HG02642 (cell line): ENCODE measurements around the gene PRKCE.
"Not testable (repeated sequence)": the region's sequence is repeated elsewhere in the genome, so short reads cannot be mapped to it uniquely, and the experiment has no call there.

Experiments
- ATAC-seq: cut with Tn5 transposase; IDR thresholded peaks from one replicate; pipeline ENCODE4 v1.9.1; 2021; ENCODE audit warnings: mild to moderate bottlenecking; ENCODE audit not compliant: unreplicated experiment, poor library complexity

Gene PRKCE

GRCh38 chr2:45876611-45877010 is 225.1 kb downstream of the PRKCE start:
- ATAC-seq: no peak

- no peak for ATAC-seq
These were observed 227.9 kb downstream of the PRKCE start for GRCh38 chr2:45879406-45879805.

- ATAC-seq: no peak
These were observed 228.5 kb downstream of the PRKCE start for GRCh38 chr2:45879936-45880335.

- ATAC-seq: no peak
These were observed 230.6 kb downstream of the PRKCE start for GRCh38 chr2:45881970-45882581.

GRCh38 chr2:45882707-45883602 is 231.5 kb downstream of the PRKCE start:
- ATAC-seq: no peak

GRCh38 chr2:45883603-45884000 is 232.1 kb downstream of the PRKCE start:
- no peak for ATAC-seq

GRCh38 chr2:45884126-45884525 is 232.7 kb downstream of the PRKCE start:
- no peak for ATAC-seq

- ATAC-seq: no peak
These were observed 233.7 kb downstream of the PRKCE start for GRCh38 chr2:45885171-45885621.

GRCh38 chr2:45886171-45886663 is 234.7 kb downstream of the PRKCE start:
- no peak for ATAC-seq

GRCh38 chr2:45888167-45888566 is 236.7 kb downstream of the PRKCE start:
- ATAC-seq: no peak

GRCh38 chr2:45888641-45889040 is 237.2 kb downstream of the PRKCE start:
- no peak for ATAC-seq

GRCh38 chr2:45889053-45889452 is 237.6 kb downstream of the PRKCE start:
- ATAC-seq: peak; percentile 83

GRCh38 chr2:45889620-45890370 is 238.3 kb downstream of the PRKCE start:
- ATAC-seq: no peak

GRCh38 chr2:45890371-45890646 is 238.8 kb downstream of the PRKCE start:
- ATAC-seq: not testable (repeated sequence)

GRCh38 chr2:45890819-45891218 is 239.3 kb downstream of the PRKCE start:
- no peak for ATAC-seq

- ATAC-seq: no peak
These were observed 240.4 kb downstream of the PRKCE start for GRCh38 chr2:45891719-45892424.

GRCh38 chr2:45892425-45892745 is 240.9 kb downstream of the PRKCE start:
- ATAC-seq: no peak

- ATAC-seq: no peak
These were observed 241.3 kb downstream of the PRKCE start for GRCh38 chr2:45892757-45893156.

- no peak for ATAC-seq
These were observed 242.7 kb downstream of the PRKCE start for GRCh38 chr2:45894211-45894610.

- no peak for ATAC-seq
These were observed 243.9 kb downstream of the PRKCE start for GRCh38 chr2:45895241-45895861.
